Calu3 (cell line): Measurements from ENCODE around the gene NLGN1. TPM values are rescaled to one million over a fixed set of nuclear protein-coding genes. Genes with fewer than 3 reads are reported as not detected.

Experiments
- BruUV-seq: library from RNA; stranded (reverse); fragments of 400-500 nt; replicated peaks from 2 replicates; lab custom pipeline; 2021; lab: Mats Ljungman, UMichigan
- CTCF ChIA-PET: fragments of 300-600 bp; sonication (Branson Sonifier 250); formaldehyde crosslinking; loops from one replicate; lab custom pipeline; 2022; ENCODE audit warnings: antibody characterized with exemption; lab: Charles Lee
- DNase-seq: peaks from one replicate; pipeline ENCODE4 v3.0.0; 2022
- H3K27ac Mint-ChIP-seq: one replicate; pipeline ENCODE4 v1.8.0; 2022; ENCODE audit warnings: mixed read lengths; ENCODE audit not compliant: unreplicated experiment
- H3K27me3 Mint-ChIP-seq: one replicate; pipeline ENCODE4 v1.8.0; 2022; ENCODE audit warnings: mixed read lengths; ENCODE audit not compliant: unreplicated experiment
- H3K36me3 Mint-ChIP-seq: one replicate; pipeline ENCODE4 v1.8.0; 2022; ENCODE audit warnings: mild to moderate bottlenecking, moderate library complexity, mixed read lengths; ENCODE audit not compliant: insufficient read depth, unreplicated experiment
- H3K4me1 Mint-ChIP-seq: one replicate; pipeline ENCODE4 v1.8.0; 2022; ENCODE audit warnings: mild to moderate bottlenecking, low read depth, mixed read lengths; ENCODE audit not compliant: unreplicated experiment
- H3K4me3 Mint-ChIP-seq: one replicate; pipeline ENCODE4 v1.8.0; 2022; ENCODE audit warnings: mild to moderate bottlenecking, low read depth, moderate library complexity, mixed read lengths; ENCODE audit not compliant: unreplicated experiment
- H3K9me3 Mint-ChIP-seq: one replicate; pipeline ENCODE4 v1.8.0; 2022; ENCODE audit warnings: low read depth, mixed read lengths; ENCODE audit not compliant: unreplicated experiment
- intact Hi-C: fragments of 100-400 bp; cut with micrococcal nuclease; formaldehyde crosslinking; loops from one replicate; pipeline ENCODE4 v1.10.0; 2022; ENCODE audit not compliant: unreplicated experiment
- total RNA-seq: library from RNA; stranded (reverse); gene quantifications from 2 replicates; pipeline ENCODE4 v1.2.3, GENCODE V29; 2022
- TF ChIP-seq, protein P1 (sequence below): fragments of 200-600 bp; IDR thresholded peaks from one replicate; pipeline ENCODE4 v1.8.0; 2022; ENCODE audit warnings: antibody characterized with exemption; ENCODE audit not compliant: unreplicated experiment

Gene NLGN1
- total RNA-seq, 1 experiment from 2014 or later, result 2.6 TPM

DNA sequence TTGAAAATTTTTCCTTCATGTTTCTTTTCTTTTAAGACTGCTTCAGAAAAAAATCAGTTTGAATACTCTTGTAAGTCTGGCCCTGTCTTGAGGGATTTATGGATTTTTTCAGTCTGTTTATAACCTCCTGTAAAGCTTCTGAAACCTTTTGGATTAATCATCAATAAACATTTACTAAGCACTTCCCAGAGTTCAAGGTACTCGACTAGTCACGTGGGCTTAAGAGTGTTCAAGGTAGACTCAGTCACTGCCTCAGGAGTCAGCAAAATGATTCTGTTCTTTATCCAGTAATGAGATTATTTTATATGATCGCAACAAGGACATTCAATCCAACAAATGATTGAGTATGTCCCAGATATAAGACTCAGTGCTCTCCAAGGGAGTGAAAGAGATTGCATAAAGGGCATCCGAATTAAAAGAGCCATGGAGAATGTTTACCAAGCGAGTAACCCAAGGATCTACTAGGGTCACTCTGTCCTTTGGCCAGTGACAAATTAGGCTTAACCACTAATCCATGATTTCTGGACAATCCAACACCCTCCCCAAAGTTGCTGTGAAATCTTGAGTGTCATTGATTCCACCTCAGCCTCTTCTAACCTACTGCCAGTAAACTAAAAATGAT is 735.0 kb downstream of the NLGN1 start:
- no TSS peak for BruUV-seq
- CTCF ChIA-PET, result no interaction called here
- Mint-ChIP-seq H3K27me3 (no peaks in the 10 kb centered on the region), H3K36me3 (no peaks in the 10 kb centered on the region), H3K9me3 (no peaks in the 10 kb centered on the region), H3K27ac (no peak overlapping the region), H3K4me3 (no peak overlapping the region), H3K4me1 (peaks cover 13% of the 10 kb centered on the region)
- intact Hi-C loops, result no loop called here
- TF ChIP-seq, protein P1, sequence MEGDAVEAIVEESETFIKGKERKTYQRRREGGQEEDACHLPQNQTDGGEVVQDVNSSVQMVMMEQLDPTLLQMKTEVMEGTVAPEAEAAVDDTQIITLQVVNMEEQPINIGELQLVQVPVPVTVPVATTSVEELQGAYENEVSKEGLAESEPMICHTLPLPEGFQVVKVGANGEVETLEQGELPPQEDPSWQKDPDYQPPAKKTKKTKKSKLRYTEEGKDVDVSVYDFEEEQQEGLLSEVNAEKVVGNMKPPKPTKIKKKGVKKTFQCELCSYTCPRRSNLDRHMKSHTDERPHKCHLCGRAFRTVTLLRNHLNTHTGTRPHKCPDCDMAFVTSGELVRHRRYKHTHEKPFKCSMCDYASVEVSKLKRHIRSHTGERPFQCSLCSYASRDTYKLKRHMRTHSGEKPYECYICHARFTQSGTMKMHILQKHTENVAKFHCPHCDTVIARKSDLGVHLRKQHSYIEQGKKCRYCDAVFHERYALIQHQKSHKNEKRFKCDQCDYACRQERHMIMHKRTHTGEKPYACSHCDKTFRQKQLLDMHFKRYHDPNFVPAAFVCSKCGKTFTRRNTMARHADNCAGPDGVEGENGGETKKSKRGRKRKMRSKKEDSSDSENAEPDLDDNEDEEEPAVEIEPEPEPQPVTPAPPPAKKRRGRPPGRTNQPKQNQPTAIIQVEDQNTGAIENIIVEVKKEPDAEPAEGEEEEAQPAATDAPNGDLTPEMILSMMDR, result no peak
- peak; percentile 20 for DNase-seq

DNA sequence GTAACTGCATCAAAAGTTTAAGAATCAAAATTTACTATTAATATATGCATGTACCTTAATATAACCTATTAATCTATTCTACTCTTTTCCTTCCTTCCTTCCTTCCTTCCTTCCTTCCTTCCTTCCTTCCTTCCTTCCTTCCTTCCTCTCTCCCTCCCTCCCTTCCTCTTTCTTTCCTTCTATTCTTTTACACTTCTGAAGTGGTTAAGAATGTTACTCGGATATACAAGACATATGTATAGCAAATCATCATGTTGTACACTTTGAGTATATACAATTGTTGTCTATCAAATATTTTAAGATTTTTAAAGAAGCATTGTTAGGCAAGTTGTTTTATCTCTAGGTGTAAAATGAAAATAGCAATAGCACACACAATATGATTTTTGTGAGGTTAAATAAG is 748.5 kb downstream of the NLGN1 start:
- H3K4me3 Mint-ChIP-seq, result no peak overlapping the region
- no peak overlapping the region for H3K27ac Mint-ChIP-seq
- BruUV-seq, result no TSS peak
- peaks cover 5% of the 10 kb centered on the region for H3K9me3 Mint-ChIP-seq
- no peaks in the 10 kb centered on the region for H3K27me3 Mint-ChIP-seq
- TF ChIP-seq, protein P1, result no peak
- CTCF ChIA-PET, result no interaction called here
- no peaks in the 10 kb centered on the region for H3K36me3 Mint-ChIP-seq
- H3K4me1 Mint-ChIP-seq, result no peaks in the 10 kb centered on the region
- intact Hi-C loops, result no loop called here
- no peak for DNase-seq

DNA sequence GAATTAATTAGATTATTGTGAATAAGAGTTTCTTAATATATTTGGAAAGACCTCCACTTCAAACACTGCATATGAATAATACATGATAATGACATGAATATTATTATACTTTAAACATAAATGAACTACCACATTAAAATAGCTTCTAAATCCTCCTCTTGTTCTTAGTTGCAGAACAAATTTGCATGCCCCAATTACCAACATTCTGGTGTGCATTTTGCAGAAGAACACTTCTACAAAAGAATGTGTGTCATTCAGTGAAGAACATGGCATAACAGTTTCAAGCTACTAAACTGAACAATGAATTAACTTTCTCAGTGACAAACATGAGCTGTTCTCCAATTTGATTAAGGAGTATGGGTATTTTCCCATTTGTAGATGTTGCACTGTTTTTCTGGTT is 750.3 kb downstream of the NLGN1 start:
- no peak for DNase-seq
- CTCF ChIA-PET, result no interaction called here
- Mint-ChIP-seq H3K4me3 (no peak overlapping the region), H3K9me3 (peaks cover 2% of the 10 kb centered on the region), H3K4me1 (no peaks in the 10 kb centered on the region), H3K27ac (no peak overlapping the region), H3K36me3 (no peaks in the 10 kb centered on the region), H3K27me3 (no peaks in the 10 kb centered on the region)
- BruUV-seq, result no TSS peak
- intact Hi-C loops, result no loop called here
- TF ChIP-seq, protein P1, result no peak

DNA sequence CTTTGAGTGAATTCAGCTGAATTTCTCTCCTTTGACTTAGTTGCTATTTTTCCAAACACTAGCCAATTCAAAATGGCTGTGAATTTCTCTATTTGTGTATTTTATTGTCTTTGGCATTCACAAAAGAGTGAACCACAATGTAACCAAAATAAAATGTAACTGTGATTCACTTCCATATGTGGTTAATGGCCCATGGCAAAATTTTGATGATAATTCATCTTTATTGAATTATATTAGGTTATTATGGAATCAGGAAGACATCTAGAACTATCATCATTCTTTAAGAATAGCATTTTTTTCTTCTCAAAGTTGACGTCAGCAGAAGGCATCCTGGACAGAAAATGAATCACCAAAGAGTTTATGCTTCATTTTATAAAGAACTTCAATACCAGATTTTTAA is 756.3 kb downstream of the NLGN1 start:
- CTCF ChIA-PET, result no interaction called here
- Mint-ChIP-seq H3K4me1 (no peaks in the 10 kb centered on the region), H3K36me3 (no peaks in the 10 kb centered on the region), H3K4me3 (no peak overlapping the region), H3K27me3 (no peaks in the 10 kb centered on the region), H3K9me3 (no peaks in the 10 kb centered on the region), H3K27ac (no peak overlapping the region)
- intact Hi-C loops, result no loop called here
- DNase-seq, result no peak
- TF ChIP-seq, protein P1, result no peak
- no TSS peak for BruUV-seq
